ENCODE data around the gene TNP2. TPM values are rescaled to one million over a fixed set of nuclear protein-coding genes. Genes with fewer than 3 reads are reported as not detected.

TNP2 gene
- total RNA-seq, 1 donor = not detected

DNA sequence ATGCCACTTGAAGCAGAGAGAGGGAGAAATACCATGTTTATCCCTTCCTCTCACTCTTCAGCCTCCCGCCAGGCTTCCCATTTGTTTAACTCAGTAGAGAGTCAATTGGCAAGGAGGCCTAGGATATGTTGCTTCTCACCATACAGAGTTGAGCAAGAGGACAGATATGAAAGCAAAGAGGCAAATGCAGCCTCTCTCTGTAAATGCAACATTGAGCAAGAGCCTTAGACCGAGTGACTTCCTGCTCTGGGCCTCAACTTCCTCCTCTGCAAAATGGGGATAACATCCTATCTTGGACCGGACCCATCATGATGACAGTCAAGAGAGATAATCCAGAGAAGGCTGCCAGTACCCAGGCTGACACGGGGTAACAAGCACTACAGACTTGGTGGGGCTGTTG, 49.9 kb downstream of the TNP2 start:
- TF ChIP-seq, protein P1, sequence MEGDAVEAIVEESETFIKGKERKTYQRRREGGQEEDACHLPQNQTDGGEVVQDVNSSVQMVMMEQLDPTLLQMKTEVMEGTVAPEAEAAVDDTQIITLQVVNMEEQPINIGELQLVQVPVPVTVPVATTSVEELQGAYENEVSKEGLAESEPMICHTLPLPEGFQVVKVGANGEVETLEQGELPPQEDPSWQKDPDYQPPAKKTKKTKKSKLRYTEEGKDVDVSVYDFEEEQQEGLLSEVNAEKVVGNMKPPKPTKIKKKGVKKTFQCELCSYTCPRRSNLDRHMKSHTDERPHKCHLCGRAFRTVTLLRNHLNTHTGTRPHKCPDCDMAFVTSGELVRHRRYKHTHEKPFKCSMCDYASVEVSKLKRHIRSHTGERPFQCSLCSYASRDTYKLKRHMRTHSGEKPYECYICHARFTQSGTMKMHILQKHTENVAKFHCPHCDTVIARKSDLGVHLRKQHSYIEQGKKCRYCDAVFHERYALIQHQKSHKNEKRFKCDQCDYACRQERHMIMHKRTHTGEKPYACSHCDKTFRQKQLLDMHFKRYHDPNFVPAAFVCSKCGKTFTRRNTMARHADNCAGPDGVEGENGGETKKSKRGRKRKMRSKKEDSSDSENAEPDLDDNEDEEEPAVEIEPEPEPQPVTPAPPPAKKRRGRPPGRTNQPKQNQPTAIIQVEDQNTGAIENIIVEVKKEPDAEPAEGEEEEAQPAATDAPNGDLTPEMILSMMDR (IDR thresholded peaks at IDR 0.05; ENCODE audit: insufficient read depth, low read length) = no peak

DNA sequence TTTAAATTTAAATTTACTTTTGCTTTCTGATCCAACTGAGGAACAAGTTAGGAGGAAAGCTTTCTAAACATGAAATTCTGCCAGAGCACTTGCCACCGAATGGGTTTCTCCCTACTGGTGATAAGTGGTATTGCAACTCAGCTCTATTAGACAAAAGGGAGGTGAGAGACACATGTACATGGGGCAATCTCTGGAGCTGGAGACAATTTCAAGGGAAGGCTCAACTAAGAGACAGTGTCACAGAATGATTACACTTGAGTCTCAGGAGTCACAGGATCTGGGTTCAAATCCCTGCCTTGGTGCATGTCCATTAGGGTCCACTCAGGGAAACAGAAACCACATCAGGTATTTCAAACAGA, 50.5 kb downstream of the TNP2 start:
- no peak for DNase-seq (ENCODE audit: low read depth)
- H3K4me3 ChIP-seq (ENCODE audit: low read depth, low read length) = no peak overlapping the region
- TF ChIP-seq, protein P1 (IDR thresholded peaks at IDR 0.05; ENCODE audit: insufficient read depth, low read length) = peak; percentile 66

More for the DNA sequence above, 49.9 kb downstream of the TNP2 start:
- DNase-seq (ENCODE audit: low read depth) = no peak
- H3K4me3 ChIP-seq (ENCODE audit: low read depth, low read length) = no peak overlapping the region

Small RNAs within 50 kb of the gene (small RNA-seq; reads per million reads assigned to genes)
- not detected for gene MIR548H2
- gene RF00019 = not detected
- not detected for gene RF00554

Other genes with a start within 250 kb of the TNP2 start
- 3.3 and 5.6 TPM in 2 replicates for gene SOCS1, start 13.1 kb downstream of the TNP2 start, total RNA-seq (ENCODE audit: low replicate concordance)
- not detected in 2 replicates for gene PRM3, start 4.3 kb upstream of the TNP2 start, total RNA-seq (ENCODE audit: low replicate concordance)
- gene PRM2, start 7.2 kb upstream of the TNP2 start, total RNA-seq (ENCODE audit: low replicate concordance) = not detected in 2 replicates
- not detected in 2 replicates for gene PRM1, start 12.0 kb upstream of the TNP2 start, total RNA-seq (ENCODE audit: low replicate concordance)
- 3.0 and 24.4 TPM in 2 replicates for gene RMI2, start 76.1 kb upstream of the TNP2 start, total RNA-seq (ENCODE audit: low replicate concordance)